Measurements from ENCODE around the gene SLC29A2.
"Not testable (repeated sequence)": the region's sequence is repeated elsewhere in the genome, so short reads cannot be mapped to it uniquely, and the experiment has no call there.

SLC29A2 gene

GRCh38 chr11:66333896-66334604, 37.5 kb downstream of the SLC29A2 start:
- DNase-seq (ENCODE audit: low spot score): no peak

GRCh38 chr11:66333220-66333877, 38.2 kb downstream of the SLC29A2 start:
- DNase-seq (ENCODE audit: low spot score): no peak

GRCh38 chr11:66332371-66333219, 39.0 kb downstream of the SLC29A2 start:
- no peak for DNase-seq (ENCODE audit: low spot score)

GRCh38 chr11:66331542-66332370, 39.8 kb downstream of the SLC29A2 start:
- DNase-seq (ENCODE audit: low spot score): no peak

GRCh38 chr11:66330931-66331330, 40.6 kb downstream of the SLC29A2 start:
- no peak for DNase-seq (ENCODE audit: low spot score)

GRCh38 chr11:66329165-66329673, 42.3 kb downstream of the SLC29A2 start:
- DNase-seq (ENCODE audit: low spot score): no peak

- DNase-seq (ENCODE audit: low spot score): peak; percentile 89
These were observed 43.0 kb downstream of the SLC29A2 start for GRCh38 chr11:66328302-66329144.

- no peak for DNase-seq (ENCODE audit: low spot score)
These were observed 43.6 kb downstream of the SLC29A2 start for GRCh38 chr11:66328031-66328301.

- no peak for DNase-seq (ENCODE audit: low spot score)
These were observed 44.2 kb downstream of the SLC29A2 start for GRCh38 chr11:66327171-66328030.

- no peak for DNase-seq (ENCODE audit: low spot score)
These were observed 45.1 kb downstream of the SLC29A2 start for GRCh38 chr11:66326261-66327111.

GRCh38 chr11:66325263-66325671, 46.3 kb downstream of the SLC29A2 start:
- DNase-seq (ENCODE audit: low spot score): peak; percentile 79

GRCh38 chr11:66324664-66325063, 46.9 kb downstream of the SLC29A2 start:
- no peak for DNase-seq (ENCODE audit: low spot score)

- DNase-seq (ENCODE audit: low spot score): no peak
These were observed 47.9 kb downstream of the SLC29A2 start for GRCh38 chr11:66323684-66324083.

GRCh38 chr11:66322732-66323427, 48.7 kb downstream of the SLC29A2 start:
- no peak for DNase-seq (ENCODE audit: low spot score)

- DNase-seq (ENCODE audit: low spot score): no peak
These were observed 50.0 kb downstream of the SLC29A2 start for GRCh38 chr11:66321606-66322005.

GRCh38 chr11:66320748-66321147, 50.8 kb downstream of the SLC29A2 start:
- not testable (repeated sequence) for DNase-seq (ENCODE audit: low spot score)

- DNase-seq (ENCODE audit: low spot score): not testable (repeated sequence)
These were observed 51.3 kb downstream of the SLC29A2 start for GRCh38 chr11:66320289-66320688.

GRCh38 chr11:66318600-66318970, 53.0 kb downstream of the SLC29A2 start:
- DNase-seq (ENCODE audit: low spot score): no peak

All from NAMALWA (cell line).